AG04449 (cell line): ENCODE data around the gene SLC29A2.
A peak's percentile ranks its signal among the peaks of the same experiment; 100 is the strongest.

Experiments used
- CTCF ChIA-PET: fragments of 350-600 bp; formaldehyde crosslinking; extraction: SDS; loops from one replicate; lab custom pipeline; 2021; ENCODE audit warnings: antibody characterized with exemption; lab: Yijun Ruan, JAX
- POLR2A ChIA-PET: fragments of 400-600, 350-600 bp; formaldehyde crosslinking; extraction: SDS; loops from one replicate; lab custom pipeline; 2020; ENCODE audit warnings: antibody characterized with exemption, inconsistent platforms; lab: Yijun Ruan, JAX
- DNase-seq: peaks from one replicate; pipeline ENCODE4 v3.0.0-alpha.2; 2010; ENCODE audit warnings: low read depth, low spot score
- H3K4me3 ChIP-seq: 2 replicates; pipeline ENCODE4 v1.5.1; 2011; ENCODE audit warnings: low read depth, mild to moderate bottlenecking, control low read depth, low read length
- TF ChIP-seq, protein P1 (sequence below): IDR thresholded peaks from one replicate; pipeline ENCODE4 v1.5.1; 2011; ENCODE audit warnings: mild to moderate bottlenecking, moderate library complexity, low read length, control low read depth, inconsistent platforms; ENCODE audit not compliant: insufficient read depth; ENCODE audit errors: missing control alignments

The SLC29A2 gene

DNA sequence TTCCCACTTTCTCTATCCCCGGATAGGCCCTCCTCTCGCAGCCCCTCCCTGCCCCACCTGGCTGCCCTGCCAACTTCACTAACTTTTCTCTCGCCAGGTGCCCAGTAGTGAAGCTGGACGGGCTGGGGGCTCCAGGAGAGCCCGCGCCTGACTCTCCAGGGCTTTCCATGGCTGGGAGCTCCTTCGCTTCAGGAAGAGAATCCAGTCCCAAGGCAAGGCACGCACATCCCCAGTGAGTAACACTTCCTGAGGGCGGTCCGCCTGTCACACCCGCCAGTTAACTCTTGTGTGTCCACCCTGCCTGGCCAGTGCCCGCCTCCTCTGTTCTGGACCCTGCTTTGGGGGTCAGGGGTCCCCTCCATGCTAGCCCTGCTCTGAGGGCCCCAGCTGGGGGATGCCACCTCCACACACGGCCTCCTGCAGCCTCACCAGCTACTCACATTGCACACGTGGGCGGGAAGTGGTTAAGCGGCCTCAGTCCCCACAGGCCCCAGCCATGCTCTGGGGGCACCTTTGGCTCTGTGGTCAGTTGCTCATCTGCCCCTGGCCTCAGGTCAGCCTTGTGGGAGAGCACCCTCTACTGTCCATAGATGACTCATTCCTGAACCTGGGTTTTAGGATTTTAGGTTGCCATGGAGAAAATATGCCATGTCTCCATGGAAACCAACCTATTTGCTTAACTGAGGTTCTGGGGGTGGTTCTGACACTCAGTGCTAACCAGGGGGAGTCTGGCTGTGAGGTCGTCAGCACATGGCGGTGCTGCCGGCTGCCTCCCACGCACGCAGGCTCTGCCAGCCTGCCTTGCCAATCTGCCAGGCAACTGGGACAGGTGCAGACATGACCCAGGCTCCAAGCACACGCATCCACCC lies 35.1 kb downstream of the SLC29A2 start, which contains the start of gene RIN1:
TSS of gene RIN1 (minus strand) at position 201 of the 869 bp plus-strand sequence. CDS start at position 169, 32 bp downstream.
- DNase-seq, result peak; percentile 71
- H3K4me3 ChIP-seq, result peak within 1 kb of the TSS; percentile 80
- CTCF ChIA-PET, result interaction anchor here (0.9 to 8.8 kb wide), 14 partner anchors 9 to 70 kb away, joined by 3 to 231 read pairs (median 6); partner anchors contain the start of genes BRMS1, CD248, RAB1B and YIF1A
- POLR2A ChIA-PET, result interaction anchor here (0.6 to 3.7 kb wide), 9 partner anchors 8 to 281 kb away, joined by 3 to 106 read pairs (median 12); partner anchors contain the start of genes B4GAT1, BRMS1, CD248 and YIF1A
- TF ChIP-seq, protein P1, sequence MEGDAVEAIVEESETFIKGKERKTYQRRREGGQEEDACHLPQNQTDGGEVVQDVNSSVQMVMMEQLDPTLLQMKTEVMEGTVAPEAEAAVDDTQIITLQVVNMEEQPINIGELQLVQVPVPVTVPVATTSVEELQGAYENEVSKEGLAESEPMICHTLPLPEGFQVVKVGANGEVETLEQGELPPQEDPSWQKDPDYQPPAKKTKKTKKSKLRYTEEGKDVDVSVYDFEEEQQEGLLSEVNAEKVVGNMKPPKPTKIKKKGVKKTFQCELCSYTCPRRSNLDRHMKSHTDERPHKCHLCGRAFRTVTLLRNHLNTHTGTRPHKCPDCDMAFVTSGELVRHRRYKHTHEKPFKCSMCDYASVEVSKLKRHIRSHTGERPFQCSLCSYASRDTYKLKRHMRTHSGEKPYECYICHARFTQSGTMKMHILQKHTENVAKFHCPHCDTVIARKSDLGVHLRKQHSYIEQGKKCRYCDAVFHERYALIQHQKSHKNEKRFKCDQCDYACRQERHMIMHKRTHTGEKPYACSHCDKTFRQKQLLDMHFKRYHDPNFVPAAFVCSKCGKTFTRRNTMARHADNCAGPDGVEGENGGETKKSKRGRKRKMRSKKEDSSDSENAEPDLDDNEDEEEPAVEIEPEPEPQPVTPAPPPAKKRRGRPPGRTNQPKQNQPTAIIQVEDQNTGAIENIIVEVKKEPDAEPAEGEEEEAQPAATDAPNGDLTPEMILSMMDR, result peak; percentile 29

DNA sequence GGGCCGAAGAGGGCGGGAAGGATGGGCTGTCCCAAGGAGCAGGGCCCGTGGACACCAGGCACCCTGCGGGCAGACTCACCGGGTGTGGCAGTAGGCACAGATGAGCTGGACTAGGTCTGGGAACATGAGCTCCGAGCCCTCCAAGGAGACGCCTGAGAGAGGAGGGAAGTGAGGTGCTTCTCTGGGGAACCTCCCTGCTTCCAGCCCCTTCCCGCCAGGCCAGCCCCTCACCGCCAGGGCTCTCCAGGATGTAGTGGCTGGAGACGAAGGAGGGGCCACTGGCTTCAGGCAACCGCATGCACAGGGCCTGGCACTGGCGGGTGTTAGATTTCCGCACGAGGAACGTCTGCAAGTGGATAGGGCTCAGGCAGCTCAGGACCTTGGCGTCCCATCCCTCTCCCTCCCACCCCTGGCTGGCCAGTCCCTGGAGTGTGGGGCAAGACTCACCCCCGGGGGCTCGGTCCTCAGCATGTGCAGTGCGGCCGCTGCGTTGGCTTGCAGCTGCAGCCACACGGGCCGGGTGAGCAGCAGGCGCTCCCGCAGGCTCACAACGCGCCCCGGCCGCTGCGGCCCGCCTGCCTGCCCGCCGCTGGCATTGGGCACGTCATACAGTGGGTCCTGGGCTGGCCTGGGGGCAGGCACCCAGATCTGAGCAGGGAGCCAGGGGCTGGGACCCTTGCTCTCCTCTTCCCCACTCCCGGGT lies 35.9 kb downstream of the SLC29A2 start:
- H3K4me3 ChIP-seq, result peak overlapping the region; percentile 80
- POLR2A ChIA-PET, result interaction anchor here (0.6 to 3.7 kb wide), 10 partner anchors 9 to 1018 kb away, joined by 3 to 106 read pairs (median 10); partner anchors contain the start of genes B4GAT1, BRMS1, CD248 and POLD4
- CTCF ChIA-PET, result interaction anchor here (0.8 to 8.8 kb wide), 18 partner anchors 9 to 114 kb away, joined by 3 to 231 read pairs (median 6); partner anchors contain the start of genes BRMS1, CD248, RAB1B and YIF1A
- DNase-seq, result no peak
- TF ChIP-seq, protein P1, result no peak

DNA sequence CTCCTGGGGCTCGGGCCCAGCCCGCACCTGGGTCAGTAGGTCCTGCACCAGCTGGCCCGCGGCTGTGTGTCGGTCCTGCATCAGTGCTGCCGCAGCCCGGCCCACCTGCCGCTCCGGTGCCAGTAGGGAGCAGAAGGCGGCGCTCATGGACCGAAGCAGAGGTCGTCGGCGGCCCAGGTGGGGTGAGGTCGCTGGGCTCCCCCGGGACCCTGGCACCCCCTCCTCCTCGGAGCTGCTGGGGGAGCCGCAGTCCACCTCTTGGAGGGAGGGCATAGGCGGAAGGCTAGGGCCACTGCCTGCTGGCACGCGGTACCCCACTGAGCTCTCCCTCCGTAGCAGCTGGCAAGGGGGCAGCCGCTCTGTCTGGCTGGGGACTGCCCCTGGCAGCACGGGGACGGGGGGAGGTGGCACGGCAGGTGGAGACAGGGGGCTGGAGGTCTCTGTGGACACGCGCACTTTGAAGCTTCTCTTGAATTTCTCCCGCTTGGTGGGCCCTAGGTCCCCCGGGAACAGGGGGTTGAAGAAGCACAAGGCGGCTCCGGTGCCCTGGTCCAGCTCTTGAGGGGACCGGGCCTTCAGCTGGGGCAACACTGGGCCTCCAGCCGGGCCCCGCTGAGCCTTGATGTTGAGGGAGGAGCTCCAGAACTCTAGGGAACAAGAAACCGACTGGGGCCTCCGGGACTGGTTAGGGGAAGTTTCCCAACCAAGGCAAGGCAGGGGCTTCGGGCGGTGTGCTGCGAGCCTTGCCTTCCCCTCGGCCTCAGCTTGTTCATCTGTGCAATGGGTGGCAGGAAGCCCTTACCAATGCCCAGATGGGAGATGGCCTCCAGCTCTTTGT lies 36.7 kb downstream of the SLC29A2 start:
- peak overlapping the region; percentile 80 for H3K4me3 ChIP-seq
- no peak for DNase-seq
- ChIA-PET CTCF (interaction anchor here (0.8 to 8.8 kb wide), 14 partner anchors 8 to 113 kb away, joined by 3 to 231 read pairs (median 6); partner anchors contain the start of genes BRMS1, CD248, MRPL11 and YIF1A), POLR2A (interaction anchor here (0.6 to 3.7 kb wide), 8 partner anchors 9 to 1019 kb away, joined by 3 to 106 read pairs (median 18); partner anchors contain the start of genes BRMS1, CD248, POLD4 and YIF1A)
- TF ChIP-seq, protein P1, result no peak

DNA sequence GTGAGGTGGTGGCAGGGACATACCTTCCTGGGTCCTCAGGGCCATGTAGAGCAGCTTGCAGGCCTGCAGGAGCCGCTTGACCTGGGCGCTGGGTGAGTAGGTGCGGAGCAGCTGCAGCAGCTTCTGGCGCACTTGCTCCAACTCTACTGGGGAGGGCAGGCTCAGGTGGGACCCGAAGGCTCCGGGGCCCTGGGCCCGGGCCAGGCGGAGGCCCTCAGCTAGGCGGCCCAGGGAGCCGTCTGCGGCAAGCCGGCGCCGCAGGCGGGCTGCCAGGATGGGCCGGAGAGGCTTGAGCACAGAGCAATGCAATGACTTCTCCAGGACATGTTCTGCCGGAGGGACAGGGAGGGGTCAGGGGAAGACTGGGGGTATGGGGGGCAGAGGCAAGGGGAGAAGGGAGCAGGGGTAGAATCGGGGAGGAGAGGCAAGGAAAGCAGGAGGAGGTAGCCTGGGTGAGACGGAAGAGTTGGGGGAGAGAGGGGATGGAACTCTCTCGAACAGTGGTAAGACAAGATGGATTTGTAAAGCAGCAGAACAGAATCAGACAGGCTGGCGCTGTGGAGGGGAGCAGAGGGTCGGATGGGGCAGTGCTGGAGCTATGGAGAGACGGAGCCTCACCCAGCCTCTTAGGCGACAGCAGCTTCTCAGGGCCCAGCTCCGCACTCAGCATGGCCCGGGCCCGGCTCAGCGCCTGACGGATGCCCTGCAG lies 37.5 kb downstream of the SLC29A2 start:
- TF ChIP-seq, protein P1, result no peak
- peak overlapping the region; percentile 80 for H3K4me3 ChIP-seq
- no peak for DNase-seq
- POLR2A ChIA-PET, result interaction anchor here (2.7 to 3.7 kb wide), 3 partner anchors 8 to 21 kb away, joined by 29 to 106 read pairs (median 29); partner anchors contain the start of gene CD248
- CTCF ChIA-PET, result interaction anchor here (0.7 to 8.8 kb wide), 11 partner anchors 11 to 113 kb away, joined by 3 to 231 read pairs (median 8); partner anchors contain the start of genes BRMS1, CD248 and MRPL11

DNA sequence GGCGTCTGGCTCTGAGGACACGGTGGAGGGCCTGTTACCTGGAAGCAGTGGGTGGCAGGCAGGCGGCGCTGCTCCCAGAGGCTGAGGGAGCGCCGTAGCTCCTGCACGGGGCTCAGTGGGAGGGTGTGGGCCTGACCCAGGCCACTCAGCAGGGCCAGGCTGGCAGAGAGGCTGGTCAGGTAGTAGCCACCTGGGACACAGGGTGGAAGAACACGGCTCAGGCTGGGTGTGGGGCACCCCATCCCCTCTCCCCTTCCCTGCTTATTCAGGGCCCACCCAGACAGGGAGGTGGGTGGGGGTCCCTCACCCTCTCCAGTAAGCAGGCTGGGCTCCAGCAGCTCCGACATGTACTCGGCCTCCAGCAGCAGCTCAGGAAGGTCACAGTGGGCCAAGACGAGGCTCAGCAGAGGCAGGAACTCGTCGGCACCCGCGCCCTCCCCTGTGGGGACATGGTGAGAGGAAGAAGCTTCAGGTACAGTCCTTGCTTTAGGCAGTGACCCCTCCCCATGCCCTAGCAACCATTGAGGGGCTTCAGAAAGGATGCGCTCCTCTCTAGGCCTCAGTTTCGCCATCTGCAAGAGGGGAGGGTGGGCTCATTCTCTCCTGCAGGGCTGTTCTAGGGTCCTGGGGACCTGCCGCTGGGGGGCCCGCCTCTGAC lies 38.2 kb downstream of the SLC29A2 start:
- POLR2A ChIA-PET, result interaction anchor here (3.7 kb wide), 1 partner anchor 21 kb away, joined by 106 read pairs; no protein-coding TSS in a partner anchor
- no peak overlapping the region for H3K4me3 ChIP-seq
- DNase-seq, result no peak
- TF ChIP-seq, protein P1, result no peak
- CTCF ChIA-PET, result interaction anchor here (0.7 to 8.8 kb wide), 6 partner anchors 16 to 112 kb away, joined by 3 to 231 read pairs (median 9); partner anchors contain the start of gene CD248
